T-cell (primary cell): ENCODE measurements around the gene DIS3L2. TPM values are rescaled to one million over a fixed set of nuclear protein-coding genes. Genes with fewer than 3 reads are reported as not detected.
A peak's percentile ranks its signal among the peaks of the same experiment; 100 is the strongest.

Experiments used
- ATAC-seq, 4 experiments: fragments of 200-7000 bp in 3 of 4; fragments of 150-1000 bp in 1 of 4; cut with Tn5 transposase; replicated peaks in 1 of 4; 1 replicate in 3 of 4; 2 replicates in 1 of 4; pipeline ENCODE4 v1.10.0; 2021; ENCODE audit warnings: moderate library complexity in 3 of 4, mild to moderate bottlenecking in 2 of 4, moderate number of reproducible peaks in 1 of 4
- CTCF ChIA-PET, 2 donors: fragments of 300-600 bp; sonication (Branson Sonifier 250); formaldehyde crosslinking; loops; one replicate each; lab custom pipeline; 2022; ENCODE audit warnings: antibody characterized with exemption in 2 of 2; lab: Charles Lee
- POLR2A ChIA-PET, 2 donors: fragments of 300-600 bp; sonication (Branson Sonifier 250); formaldehyde crosslinking; loops; one replicate each; lab custom pipeline; 2022; ENCODE audit warnings: antibody characterized with exemption in 2 of 2; lab: Charles Lee
- DNase-seq, 35 experiments: peaks; one replicate each; pipeline versions ENCODE4 v3.0.0 to v3.0.0-alpha.2; 2013 to 2023
- H3K27ac ChIP-seq: one replicate; pipeline ENCODE4 v1.5.1; 2013; ENCODE audit warnings: low read length
- H3K27me3 ChIP-seq, 2 experiments: replicated peaks in 1 of 2; 1 replicate in 1 of 2; 2 replicates in 1 of 2; pipeline versions ENCODE4 v1.6.1 to v1.7.0; 2013; ENCODE audit warnings: low read length in 1 of 2, mixed read lengths in 1 of 2; ENCODE audit not compliant: control insufficient read depth in 2 of 2, insufficient read depth in 2 of 2; ENCODE audit errors: extremely low read depth in 1 of 2
- H3K36me3 ChIP-seq, 2 donors: 1 replicate in 1 of 2; 2 replicates in 1 of 2; pipeline versions ENCODE4 v1.6.1 to v1.7.0; 2013; ENCODE audit warnings: low read length in 1 of 2; ENCODE audit not compliant: control insufficient read depth in 2 of 2, insufficient read depth in 1 of 2; ENCODE audit errors: extremely low read depth in 1 of 2
- H3K4me1 ChIP-seq, 2 experiments: 1 replicate in 1 of 2; 2 replicates in 1 of 2; pipeline versions ENCODE4 v1.6.1 to v1.7.0; 2013; ENCODE audit warnings: low read length in 2 of 2, mixed read lengths in 1 of 2; ENCODE audit not compliant: insufficient read depth in 2 of 2, control insufficient read depth in 1 of 2; ENCODE audit errors: extremely low read depth in 1 of 2
- H3K4me3 ChIP-seq, 2 donors: 1 replicate in 1 of 2; 2 replicates in 1 of 2; pipeline versions ENCODE4 v1.5.1 to v1.7.0; 2013; ENCODE audit warnings: mild to moderate bottlenecking in 2 of 2, low read length in 1 of 2, moderate library complexity in 1 of 2; ENCODE audit not compliant: control insufficient read depth in 1 of 2; ENCODE audit errors: extremely low read depth in 1 of 2
- H3K9me3 ChIP-seq: 2 replicates; pipeline ENCODE4 v1.7.0; 2013
- H3K27ac Mint-ChIP-seq, 2 donors: one replicate each; pipeline ENCODE4 v1.8.0; 2020 to 2021; ENCODE audit warnings: mild to moderate bottlenecking in 2 of 2, mixed read lengths in 2 of 2
- H3K27me3 Mint-ChIP-seq, 2 donors: one replicate each; pipeline ENCODE4 v1.8.0; 2021 to 2022; ENCODE audit warnings: mixed read lengths in 2 of 2
- H3K36me3 Mint-ChIP-seq: one replicate; pipeline ENCODE4 v1.8.0; 2021; ENCODE audit warnings: mixed read lengths
- H3K4me1 Mint-ChIP-seq, 3 donors: one replicate each; pipeline ENCODE4 v1.8.0; 2020 to 2022; ENCODE audit warnings: mixed read lengths in 3 of 3, mild to moderate bottlenecking in 1 of 3
- H3K4me3 Mint-ChIP-seq, 3 donors: one replicate each; pipeline ENCODE4 v1.8.0; 2020 to 2022; ENCODE audit warnings: mild to moderate bottlenecking in 3 of 3, mixed read lengths in 3 of 3, moderate library complexity in 3 of 3
- H3K9me3 Mint-ChIP-seq, 3 donors: one replicate each; pipeline ENCODE4 v1.8.0; 2020 to 2022; ENCODE audit warnings: mixed read lengths in 3 of 3
- WGBS: methylation state at CpG from one replicate; pipeline ENCODE4 v1.1.5; 2013; ENCODE audit warnings: missing lambda C conversion rate; ENCODE audit not compliant: insufficient coverage; 5-methylcytosine and 5-hydroxymethylcytosine counted together
- total RNA-seq, 35 experiments: library from RNA in 6 of 35; stranded (reverse) in 6 of 35; fragments of 120-200 nt in 1 of 35; gene quantifications; one replicate each; pipeline versions ENCODE4 v1.2.1 to v1.2.4 and lab custom pipeline; 2013 to 2026

DIS3L2 gene
- total RNA-seq, 5 donors from 2014 or later (not counting 1 experiment from before 2014, with no cell fraction given), result 55.0 to 70.9 (median 61.4) TPM

DNA sequence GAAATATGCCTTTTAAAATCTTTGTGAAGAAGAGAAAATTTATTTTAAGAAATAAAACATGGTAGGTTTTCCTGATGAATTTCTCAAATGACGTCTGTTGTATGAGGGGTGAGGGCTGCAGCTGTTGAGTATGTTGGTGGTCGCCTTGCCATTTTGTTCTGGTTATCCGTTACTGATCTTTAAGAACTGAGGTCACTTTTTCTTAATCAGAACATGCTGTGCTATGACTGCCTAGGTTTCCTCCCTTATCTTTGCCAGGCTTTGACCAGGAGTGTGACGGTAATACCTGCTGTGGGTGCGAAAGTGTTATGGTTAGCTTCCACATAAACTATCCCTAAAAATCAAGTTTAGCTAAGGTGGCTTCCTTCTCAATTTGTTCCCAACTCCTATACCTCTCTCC is 176.9 kb downstream of the DIS3L2 start:
- Histone ChIP-seq H3K9me3 (no peaks in the 10 kb centered on the region), H3K4me1 (peaks cover 8 to 51% of the 10 kb centered on the region in 2 experiments), H3K27ac (no peak overlapping the region), H3K4me3 (no peak overlapping the region), H3K36me3 (no peaks in the 10 kb centered on the region), H3K27me3 (no peaks in the 10 kb centered on the region)
- peaks cover 46 to 61% (median 57%) of the 10 kb centered on the region in 3 donors for H3K4me1 Mint-ChIP-seq
- no peaks in the 10 kb centered on the region for H3K9me3 Mint-ChIP-seq
- ChIA-PET CTCF (interaction anchor here (0.6 to 0.9 kb wide), 2 partner anchors 47 to 215 kb away, joined by 3 to 4 read pairs; no protein-coding TSS in a partner anchor), POLR2A (no interaction called here)
- H3K27ac Mint-ChIP-seq, result peak overlapping the region; percentile 81 to 84
- H3K4me3 Mint-ChIP-seq, result peak overlapping the region in 1 of 3 donors; percentile 58
- peaks cover 8% of the 10 kb centered on the region for H3K36me3 Mint-ChIP-seq
- ATAC-seq (no peak), DNase-seq (no peak)
- 89% methylated on average over 1 of the region's 5 CpGs for WGBS
- H3K27me3 Mint-ChIP-seq, result no peaks in the 10 kb centered on the region

DNA sequence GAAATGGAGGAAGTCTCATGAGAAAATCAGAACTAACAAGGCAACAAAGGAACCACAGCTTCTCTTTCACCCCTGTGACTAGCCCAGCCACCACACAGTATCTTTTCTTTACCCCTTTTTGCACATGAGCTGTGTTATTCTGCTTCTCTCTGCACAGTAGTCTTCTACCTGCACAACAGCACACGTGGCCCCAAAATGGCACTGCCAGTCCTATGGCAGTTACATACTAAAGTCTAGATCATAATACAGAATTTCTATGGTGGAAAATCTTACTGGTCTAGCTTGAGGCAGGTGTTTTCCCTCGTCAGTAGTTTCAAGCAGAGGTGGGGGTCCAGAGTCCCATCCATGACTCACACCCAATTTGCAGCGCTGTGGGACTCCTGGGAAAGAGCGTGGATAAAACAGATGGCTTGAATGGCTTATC is 177.7 kb downstream of the DIS3L2 start:
- POLR2A ChIA-PET, result no interaction called here
- Histone ChIP-seq H3K27me3 (no peaks in the 10 kb centered on the region), H3K4me3 (no peak overlapping the region), H3K36me3 (no peaks in the 10 kb centered on the region), H3K4me1 (peaks cover 8 to 51% of the 10 kb centered on the region in 2 experiments), H3K27ac (peak overlapping the region; percentile 16), H3K9me3 (no peaks in the 10 kb centered on the region)
- H3K27me3 Mint-ChIP-seq, result no peaks in the 10 kb centered on the region
- CTCF ChIA-PET, result interaction anchor here (0.6 to 0.9 kb wide), 2 partner anchors 47 to 216 kb away, joined by 3 to 4 read pairs; no protein-coding TSS in a partner anchor
- peak overlapping the region; percentile 81 to 84 for H3K27ac Mint-ChIP-seq
- peaks cover 46 to 61% (median 57%) of the 10 kb centered on the region in 3 donors for H3K4me1 Mint-ChIP-seq
- no peaks in the 10 kb centered on the region for H3K9me3 Mint-ChIP-seq
- H3K36me3 Mint-ChIP-seq, result peaks cover 5% of the 10 kb centered on the region
- H3K4me3 Mint-ChIP-seq, result peak overlapping the region in 1 of 3 donors; percentile 58
- peak; percentile 73 to 87 (median 80) for ATAC-seq
- WGBS, result no CpG with 5 or more reads among the region's 4 CpGs
- DNase-seq, result peak in 10 of 35 experiments; percentile 3 to 33 (median 6)

DNA sequence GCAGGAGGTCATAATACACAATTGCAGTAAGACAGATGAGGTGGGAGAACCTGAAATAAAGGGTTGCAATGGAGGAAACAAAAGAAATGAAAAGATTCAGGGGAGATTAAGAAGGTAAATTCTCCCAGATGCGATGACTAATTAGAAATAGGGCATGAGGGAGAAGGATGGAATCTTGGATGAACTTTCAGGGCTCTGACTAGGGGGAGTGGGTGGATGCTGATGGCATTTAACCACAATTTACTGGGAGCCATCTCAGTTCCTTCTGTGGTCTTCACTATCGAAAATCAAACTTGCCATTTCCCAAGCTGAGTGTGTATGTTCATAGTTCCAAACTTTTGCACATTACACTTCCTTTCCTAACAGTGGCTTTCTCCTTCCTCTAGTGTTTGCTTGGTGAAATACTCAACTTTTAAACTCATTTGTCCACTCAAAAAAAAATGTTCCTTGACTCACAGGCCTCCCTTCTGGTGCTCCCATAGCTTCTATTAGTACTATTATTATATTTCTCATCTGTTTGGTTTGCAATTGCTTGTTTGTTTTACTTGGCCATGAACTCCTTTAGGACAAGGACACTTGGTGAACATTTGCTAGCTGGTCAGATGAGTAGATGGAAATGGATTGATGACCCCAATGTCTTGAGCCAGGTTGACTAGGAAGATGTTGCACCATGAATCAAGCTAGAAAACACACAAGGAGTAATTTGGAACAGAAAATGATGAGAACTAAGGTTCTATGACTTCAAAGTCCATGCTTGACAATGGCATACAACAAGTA is 178.5 kb downstream of the DIS3L2 start:
- Mint-ChIP-seq H3K27me3 (no peaks in the 10 kb centered on the region), H3K4me3 (peak overlapping the region in 1 of 3 donors; percentile 58), H3K36me3 (peaks cover 9% of the 10 kb centered on the region), H3K27ac (peak overlapping the region; percentile 81 to 84), H3K4me1 (peaks cover 44 to 55% (median 53%) of the 10 kb centered on the region in 3 donors), H3K9me3 (no peaks in the 10 kb centered on the region)
- ChIA-PET CTCF (no interaction called here), POLR2A (interaction anchor here in 1 of 2 donors (0.6 kb wide), 1 partner anchor 209 kb away, joined by 3 read pairs; no protein-coding TSS in a partner anchor)
- no peak overlapping the region for H3K4me3 ChIP-seq
- peaks cover 8 to 51% of the 10 kb centered on the region in 2 experiments for H3K4me1 ChIP-seq
- H3K9me3 ChIP-seq, result no peaks in the 10 kb centered on the region
- ATAC-seq (no peak), DNase-seq (no peak)
- no peak overlapping the region for H3K27ac ChIP-seq
- no CpG with 5 or more reads among the region's 2 CpGs for WGBS
- H3K36me3 ChIP-seq, result no peaks in the 10 kb centered on the region
- no peaks in the 10 kb centered on the region for H3K27me3 ChIP-seq

DNA sequence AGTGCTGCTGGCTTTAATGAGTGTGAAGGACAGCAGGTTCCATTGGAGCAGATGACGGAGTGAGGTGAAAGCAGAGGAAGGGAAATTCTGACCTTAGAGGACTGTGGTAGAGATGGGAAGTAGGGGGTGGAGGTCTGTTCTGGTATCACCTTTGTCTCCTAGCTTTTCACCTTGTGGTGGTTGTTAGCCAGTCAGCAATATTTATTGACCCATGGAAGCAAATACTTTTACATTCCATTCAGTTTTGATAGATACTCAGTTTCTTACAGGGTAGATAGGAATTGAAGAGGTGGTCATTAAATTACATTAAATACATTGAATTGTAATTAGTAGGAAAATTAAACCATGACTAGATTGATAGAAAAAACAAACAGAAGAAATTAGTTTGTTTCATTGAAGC is 180.1 kb downstream of the DIS3L2 start:
- Mint-ChIP-seq H3K27ac (no peak overlapping the region), H3K4me1 (peaks cover 35 to 52% (median 39%) of the 10 kb centered on the region in 3 donors), H3K4me3 (no peak overlapping the region), H3K27me3 (no peaks in the 10 kb centered on the region), H3K36me3 (peaks cover 23% of the 10 kb centered on the region), H3K9me3 (no peaks in the 10 kb centered on the region)
- H3K4me3 ChIP-seq, result no peak overlapping the region
- 100% methylated on average over 1 of the region's 1 CpG for WGBS
- ChIA-PET CTCF (interaction anchor here (0.6 to 1.2 kb wide), 3 partner anchors 16 to 351 kb away, joined by 3 read pairs; no protein-coding TSS in a partner anchor), POLR2A (no interaction called here)
- DNase-seq, result no peak
- H3K27me3 ChIP-seq, result no peaks in the 10 kb centered on the region
- H3K36me3 ChIP-seq, result no peaks in the 10 kb centered on the region
- peaks cover 8 to 38% of the 10 kb centered on the region in 2 experiments for H3K4me1 ChIP-seq
- no peaks in the 10 kb centered on the region for H3K9me3 ChIP-seq
- H3K27ac ChIP-seq, result no peak overlapping the region
- no peak for ATAC-seq

DNA sequence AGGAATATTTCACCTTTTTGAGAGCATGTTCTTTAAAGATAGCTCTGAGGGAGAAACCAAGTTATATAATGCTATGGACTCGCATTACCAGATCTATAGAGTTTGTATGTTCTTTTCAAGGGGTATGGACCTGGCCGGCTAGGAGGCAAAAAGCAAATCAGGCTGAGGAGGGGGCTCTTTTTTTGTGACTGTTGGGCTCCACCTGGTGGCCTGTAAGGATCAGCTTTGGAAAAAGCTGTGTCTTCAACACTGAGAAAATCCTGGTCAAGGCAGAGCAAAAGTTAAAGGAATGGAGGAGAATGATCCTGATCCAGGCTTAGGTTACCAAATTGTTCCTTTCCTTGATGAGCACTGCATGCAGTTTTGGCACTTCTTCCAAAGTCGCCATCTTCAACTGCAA is 180.5 kb downstream of the DIS3L2 start:
- Mint-ChIP-seq H3K4me1 (peaks cover 32 to 52% (median 36%) of the 10 kb centered on the region in 3 donors), H3K4me3 (no peak overlapping the region), H3K9me3 (no peaks in the 10 kb centered on the region), H3K36me3 (peaks cover 23% of the 10 kb centered on the region), H3K27ac (no peak overlapping the region), H3K27me3 (no peaks in the 10 kb centered on the region)
- Histone ChIP-seq H3K4me3 (no peak overlapping the region), H3K36me3 (no peaks in the 10 kb centered on the region), H3K9me3 (no peaks in the 10 kb centered on the region), H3K4me1 (peaks cover 8 to 33% of the 10 kb centered on the region in 2 experiments), H3K27ac (no peak overlapping the region), H3K27me3 (no peaks in the 10 kb centered on the region)
- DNase-seq, result peak in 8 of 35 experiments; percentile 1 to 39 (median 8)
- no peak for ATAC-seq
- 67% methylated on average over 1 of the region's 3 CpGs for WGBS
- ChIA-PET POLR2A (no interaction called here), CTCF (interaction anchor here (0.8 to 1.2 kb wide), 3 partner anchors 16 to 236 kb away, joined by 3 read pairs; no protein-coding TSS in a partner anchor)

DNA sequence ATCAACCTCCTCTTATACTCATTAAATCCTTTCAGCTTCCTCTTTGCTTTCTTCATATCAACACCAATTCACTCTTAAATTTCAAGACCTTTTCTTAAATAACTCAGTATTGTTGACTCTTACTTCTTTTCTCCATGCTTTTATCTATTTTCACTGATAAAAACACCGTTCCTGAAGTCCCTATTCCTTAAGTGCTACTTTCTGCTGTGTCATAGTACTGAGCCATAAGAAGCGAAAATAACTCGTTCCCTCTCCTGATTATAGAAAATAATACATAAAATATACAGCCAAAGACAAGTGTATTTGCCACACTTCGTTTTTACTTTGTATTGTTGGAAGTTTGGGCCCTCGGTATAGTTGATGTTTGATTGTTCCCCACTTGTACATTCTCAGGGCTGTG is 181.0 kb downstream of the DIS3L2 start:
- H3K27ac ChIP-seq, result no peak overlapping the region
- H3K27me3 ChIP-seq, result no peaks in the 10 kb centered on the region
- Mint-ChIP-seq H3K27me3 (no peaks in the 10 kb centered on the region), H3K4me3 (no peak overlapping the region), H3K27ac (no peak overlapping the region), H3K36me3 (peaks cover 27% of the 10 kb centered on the region), H3K9me3 (no peaks in the 10 kb centered on the region), H3K4me1 (peaks cover 29 to 48% (median 31%) of the 10 kb centered on the region in 3 donors)
- H3K4me3 ChIP-seq, result no peak overlapping the region
- H3K4me1 ChIP-seq, result peaks cover 8 to 29% of the 10 kb centered on the region in 2 experiments
- ChIA-PET CTCF (interaction anchor here in 1 of 2 donors (0.8 to 0.9 kb wide), 2 partner anchors 17 to 236 kb away, joined by 3 read pairs; no protein-coding TSS in a partner anchor), POLR2A (no interaction called here)
- H3K36me3 ChIP-seq, result no peaks in the 10 kb centered on the region
- WGBS, result 100% methylated on average over 1 of the region's 5 CpGs
- DNase-seq (no peak), ATAC-seq (no peak)
- H3K9me3 ChIP-seq, result no peaks in the 10 kb centered on the region
